ENCODE results near the gene TMEM156.
"Not testable (repeated sequence)": the region's sequence is repeated elsewhere in the genome, so short reads cannot be mapped to it uniquely, and the experiment has no call there.

The TMEM156 gene

GRCh38 chr4:38954727-38955126 lies 77.5 kb downstream of the TMEM156 start:
- FAIRE-seq, result no peak

GRCh38 chr4:38952017-38952416 lies 80.2 kb downstream of the TMEM156 start:
- no peak for FAIRE-seq

GRCh38 chr4:38951598-38951997 lies 80.6 kb downstream of the TMEM156 start:
- no peak for FAIRE-seq

GRCh38 chr4:38950734-38951133 lies 81.5 kb downstream of the TMEM156 start:
- no peak for FAIRE-seq

GRCh38 chr4:38950159-38950558 lies 82.0 kb downstream of the TMEM156 start:
- no peak for FAIRE-seq

GRCh38 chr4:38949411-38950051 lies 82.7 kb downstream of the TMEM156 start:
- no peak for FAIRE-seq

- FAIRE-seq, result no peak
Measured at GRCh38 chr4:38948551-38948950, 83.7 kb downstream of the TMEM156 start.

GRCh38 chr4:38946919-38947318 lies 85.3 kb downstream of the TMEM156 start:
- no peak for FAIRE-seq

GRCh38 chr4:38944440-38944839 lies 87.8 kb downstream of the TMEM156 start:
- no peak for FAIRE-seq

- no peak for FAIRE-seq
Measured at GRCh38 chr4:38943343-38943742, 88.9 kb downstream of the TMEM156 start.

GRCh38 chr4:38941906-38942305 lies 90.3 kb downstream of the TMEM156 start:
- not testable (repeated sequence) for FAIRE-seq

- FAIRE-seq, result no peak
Measured at GRCh38 chr4:38940476-38940875, 91.7 kb downstream of the TMEM156 start.

GRCh38 chr4:38939165-38939564 lies 93.0 kb downstream of the TMEM156 start:
- no peak for FAIRE-seq

GRCh38 chr4:38935391-38936073 lies 96.7 kb downstream of the TMEM156 start:
- FAIRE-seq, result no peak

- FAIRE-seq, result no peak
Measured at GRCh38 chr4:38931125-38931524, 101.1 kb downstream of the TMEM156 start.

- FAIRE-seq, result no peak
Measured at GRCh38 chr4:38930707-38931106, 101.5 kb downstream of the TMEM156 start.

GRCh38 chr4:38930204-38930603 lies 102.0 kb downstream of the TMEM156 start:
- FAIRE-seq, result no peak

GRCh38 chr4:38928974-38929373 lies 103.2 kb downstream of the TMEM156 start:
- no peak for FAIRE-seq

GRCh38 chr4:38928568-38928967 lies 103.6 kb downstream of the TMEM156 start:
- no peak for FAIRE-seq

GRCh38 chr4:38926896-38927295 lies 105.3 kb downstream of the TMEM156 start:
- FAIRE-seq, result no peak

- no peak for FAIRE-seq
Measured at GRCh38 chr4:38925492-38926413, 106.5 kb downstream of the TMEM156 start.

GRCh38 chr4:38924353-38924752 lies 107.9 kb downstream of the TMEM156 start:
- no peak for FAIRE-seq

- no peak for FAIRE-seq
Measured at GRCh38 chr4:38923746-38924145, 108.5 kb downstream of the TMEM156 start.

GRCh38 chr4:38921151-38921550 lies 111.1 kb downstream of the TMEM156 start:
- no peak for FAIRE-seq

Measured in A204.1 (cell line).